Vagina (tissue), 2 donors: Measurements from ENCODE around the gene KCTD5.
"Not testable (repeated sequence)": the region's sequence is repeated elsewhere in the genome, so short reads cannot be mapped to it uniquely, and the experiment has no call there.

Source experiments
- CTCF ChIP-seq, 3 experiments: fragments of 450-650 bp in 2 of 3; fragments of 200-600 bp in 1 of 3; sonication (generic) in 1 of 3; IDR thresholded peaks; one replicate each; pipeline ENCODE4 v1.5.1; 2017 to 2019; ENCODE audit warnings: antibody characterized with exemption in 3 of 3, mild to moderate bottlenecking in 2 of 3, moderate library complexity in 2 of 3
- POLR2A ChIP-seq, 2 donors: fragments of 450-650 bp; IDR thresholded peaks; one replicate each; pipeline ENCODE4 v1.6.1; 2017; ENCODE audit warnings: antibody characterized with exemption in 2 of 2, mild to moderate bottlenecking in 2 of 2, moderate library complexity in 2 of 2

GRCh38 chr16:2671193-2671592 is 11.1 kb upstream of the KCTD5 start:
- TF ChIP-seq CTCF, POLR2A (IDR thresholded peaks at IDR 0.05): not testable (repeated sequence)
